Spleen (tissue), 7 donors: ENCODE data around the gene C12orf56.

Experiments
- POLR2A ChIP-seq, 3 donors: fragments of 450-650 bp; IDR thresholded peaks; one replicate each; pipeline ENCODE4 v1.5.1; 2017; ENCODE audit warnings: antibody characterized with exemption in 3 of 3, mild to moderate bottlenecking in 1 of 3
- POLR2AphosphoS5 ChIP-seq, 3 donors: sonication (generic); formaldehyde crosslinking; IDR thresholded peaks; one replicate each; pipeline ENCODE4 v1.5.1; 2017; ENCODE audit warnings: antibody characterized with exemption in 3 of 3
- TF ChIP-seq, protein P1 (sequence below), 11 experiments: fragments of 200-600 bp in 7 of 11; fragments of 450-650 bp in 4 of 11; sonication (generic) in 4 of 11; IDR thresholded peaks in 8 of 11; conservative IDR thresholded peaks in 3 of 11; 1 replicate in 7 of 11; 2 replicates in 4 of 11; pipeline versions ENCODE4 v1.4.0 to v1.8.0; 2016 to 2021; ENCODE audit warnings: antibody characterized with exemption in 11 of 11, inconsistent platforms in 4 of 11, mild to moderate bottlenecking in 1 of 11
- donor health status: DM: no; HTN: no; CAD: no; lungs with moderate emphysema.
- donor health status: DM: no; HTN: no; CAD: no.
- donor health status: DM: no; HTN: no; CAD: no.

DNA sequence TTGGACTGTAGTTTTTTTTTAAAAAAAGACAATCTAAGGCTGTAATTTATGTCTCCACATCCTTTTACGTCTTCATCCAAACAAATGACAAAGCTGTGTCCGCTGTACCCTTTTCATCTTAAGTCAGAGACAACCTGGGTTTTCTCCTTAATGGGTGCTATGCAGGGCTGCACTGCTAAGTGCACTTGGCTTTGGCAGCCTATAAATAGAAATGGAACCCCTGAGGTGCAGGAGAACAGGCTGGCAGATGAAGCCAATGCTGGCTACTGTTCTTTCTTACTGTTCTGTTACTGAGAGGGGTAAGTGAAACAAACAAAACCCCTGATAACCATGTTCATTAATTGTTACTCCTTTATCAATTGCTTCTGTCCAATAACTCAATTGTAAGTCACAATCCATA is 121.4 kb downstream of the C12orf56 start:
- TF ChIP-seq POLR2A (IDR thresholded peaks at IDR 0.05) (no peak), POLR2AphosphoS5 (IDR thresholded peaks at IDR 0.05) (no peak)
- TF ChIP-seq, protein P1, sequence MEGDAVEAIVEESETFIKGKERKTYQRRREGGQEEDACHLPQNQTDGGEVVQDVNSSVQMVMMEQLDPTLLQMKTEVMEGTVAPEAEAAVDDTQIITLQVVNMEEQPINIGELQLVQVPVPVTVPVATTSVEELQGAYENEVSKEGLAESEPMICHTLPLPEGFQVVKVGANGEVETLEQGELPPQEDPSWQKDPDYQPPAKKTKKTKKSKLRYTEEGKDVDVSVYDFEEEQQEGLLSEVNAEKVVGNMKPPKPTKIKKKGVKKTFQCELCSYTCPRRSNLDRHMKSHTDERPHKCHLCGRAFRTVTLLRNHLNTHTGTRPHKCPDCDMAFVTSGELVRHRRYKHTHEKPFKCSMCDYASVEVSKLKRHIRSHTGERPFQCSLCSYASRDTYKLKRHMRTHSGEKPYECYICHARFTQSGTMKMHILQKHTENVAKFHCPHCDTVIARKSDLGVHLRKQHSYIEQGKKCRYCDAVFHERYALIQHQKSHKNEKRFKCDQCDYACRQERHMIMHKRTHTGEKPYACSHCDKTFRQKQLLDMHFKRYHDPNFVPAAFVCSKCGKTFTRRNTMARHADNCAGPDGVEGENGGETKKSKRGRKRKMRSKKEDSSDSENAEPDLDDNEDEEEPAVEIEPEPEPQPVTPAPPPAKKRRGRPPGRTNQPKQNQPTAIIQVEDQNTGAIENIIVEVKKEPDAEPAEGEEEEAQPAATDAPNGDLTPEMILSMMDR (IDR thresholded peaks at IDR 0.05 in 8 of 11, conservative IDR thresholded peaks at IDR 0.05 in 3 of 11): no peak
